ENCODE results near the gene PIAS4.
"Not testable (repeated sequence)": the region's sequence is repeated elsewhere in the genome, so short reads cannot be mapped to it uniquely, and the experiment has no call there.

PIAS4 gene

DNA sequence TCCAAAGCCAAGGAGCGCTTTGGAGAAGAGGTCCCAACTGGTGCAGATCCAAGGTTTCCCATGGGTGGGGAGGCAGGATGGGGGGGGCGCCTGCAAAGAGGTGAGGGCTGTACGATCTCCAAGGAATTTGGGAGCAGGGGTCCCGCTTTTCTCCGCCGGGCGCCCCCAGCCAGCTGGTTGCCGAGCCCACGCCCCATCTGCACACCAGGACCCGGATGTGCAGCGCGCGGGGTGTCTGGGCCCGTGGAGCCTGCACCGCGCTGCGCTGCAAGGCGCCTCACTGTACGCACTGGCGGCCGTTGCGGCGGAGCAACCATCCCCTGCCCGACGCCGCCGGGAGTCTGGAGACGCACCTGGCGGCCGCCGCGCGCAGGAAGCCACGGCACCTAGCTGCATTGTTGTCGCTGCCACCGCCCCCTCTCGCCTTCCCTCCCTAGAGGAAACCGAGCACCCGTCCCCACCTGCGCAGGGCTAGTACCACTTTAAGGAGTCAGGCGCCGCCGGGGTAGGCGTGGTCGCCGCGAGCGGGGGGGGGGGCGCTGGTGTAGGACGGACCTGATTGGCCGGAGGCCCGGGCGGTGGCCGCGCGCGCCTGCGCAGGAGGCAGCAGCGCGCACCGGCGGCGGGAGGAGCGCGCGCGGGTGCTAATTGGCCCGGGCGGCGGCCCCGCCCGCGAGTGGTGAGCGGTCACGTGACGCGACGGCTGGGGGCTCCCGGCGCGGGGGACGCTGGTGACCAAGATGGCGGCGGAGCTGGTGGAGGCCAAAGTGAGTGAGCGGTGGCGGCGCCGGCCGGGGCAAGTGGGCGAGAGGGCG lies at the start of gene PIAS4:
Gene PIAS4, plus strand, starts transcription at position 716 of the 815 bp plus-strand sequence. Its CDS starts 25 bp downstream, at position 741.
- DNase-seq: peak; percentile 65

GRCh38 chr19:3958836-3959765 lies 48.4 kb upstream of the PIAS4 start:
- DNase-seq: no peak

- no peak for DNase-seq
Observed at GRCh38 chr19:3959766-3960131, 47.8 kb upstream of the PIAS4 start.

DNA sequence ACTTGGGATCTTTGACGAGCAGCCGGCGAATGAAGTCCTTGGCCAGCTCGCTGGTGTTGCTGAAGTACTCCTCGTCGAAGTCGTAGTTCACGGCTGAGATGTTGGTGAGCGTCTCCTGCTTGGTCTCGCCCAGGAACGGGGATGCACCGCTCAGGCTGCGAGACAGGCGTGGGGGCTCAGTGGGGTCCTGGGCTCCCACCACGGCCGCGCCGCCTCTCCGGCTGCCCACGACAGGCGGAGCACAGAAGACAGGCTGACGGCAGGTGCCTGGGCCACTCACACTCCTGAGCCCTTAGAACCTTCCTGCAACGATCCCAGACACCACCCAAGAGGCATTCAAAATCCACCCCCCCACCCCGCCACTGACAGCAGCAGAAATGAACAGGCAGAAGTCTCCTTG lies 46.5 kb upstream of the PIAS4 start:
- no peak for DNase-seq

GRCh38 chr19:3963458-3964255 lies 43.9 kb upstream of the PIAS4 start:
- no peak for DNase-seq

GRCh38 chr19:3964256-3965194 lies 43.0 kb upstream of the PIAS4 start:
- DNase-seq: no peak

DNA sequence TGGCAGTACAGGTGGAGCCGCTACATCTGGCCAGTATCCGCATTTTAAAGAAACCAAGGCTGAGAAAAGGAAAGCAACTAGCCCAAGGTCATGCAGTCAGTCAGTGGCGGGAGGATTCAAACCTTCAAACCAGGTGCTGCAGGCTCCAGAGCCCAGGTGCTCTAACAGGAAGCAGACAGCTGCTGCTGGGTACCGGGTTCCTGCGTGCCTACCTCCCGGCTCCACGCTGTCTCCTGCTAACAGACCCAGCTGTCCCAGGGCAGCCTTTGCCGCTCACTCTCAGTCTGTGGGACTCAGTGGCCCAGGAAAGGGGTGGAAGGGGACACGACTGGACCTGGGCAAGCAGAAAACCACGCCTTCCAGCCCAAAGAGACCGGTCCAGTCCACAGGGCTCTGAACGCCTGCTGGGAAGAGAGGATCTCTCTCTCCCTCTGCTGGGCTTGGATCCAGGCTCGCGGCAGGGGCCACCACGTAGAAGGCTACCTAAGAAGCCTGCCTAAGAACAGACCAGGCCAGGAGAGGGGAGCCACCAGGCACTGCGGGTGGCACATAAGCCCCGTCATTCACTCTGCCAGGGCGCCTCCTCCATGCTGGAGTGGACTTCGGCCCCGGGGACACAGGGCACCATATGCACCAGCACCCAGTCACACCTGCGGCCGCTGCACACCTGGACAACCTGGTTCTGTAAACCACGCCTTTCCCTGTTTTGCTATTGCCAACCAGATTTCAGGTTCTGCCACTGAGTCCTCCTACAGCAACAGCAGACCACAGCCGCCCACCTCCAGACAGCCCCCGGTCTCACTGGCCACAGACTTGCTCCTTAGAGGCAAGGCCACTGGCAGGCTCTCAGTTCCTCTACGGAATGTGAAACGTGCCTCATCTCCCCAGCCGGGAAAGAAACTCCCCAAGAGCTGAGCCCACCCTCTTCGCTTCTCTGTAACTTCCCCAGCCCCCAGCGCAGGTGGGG lies 41.2 kb upstream of the PIAS4 start:
- no peak for DNase-seq

- DNase-seq: not testable (repeated sequence)
Observed at GRCh38 chr19:3967983-3968382, 39.6 kb upstream of the PIAS4 start.

DNA sequence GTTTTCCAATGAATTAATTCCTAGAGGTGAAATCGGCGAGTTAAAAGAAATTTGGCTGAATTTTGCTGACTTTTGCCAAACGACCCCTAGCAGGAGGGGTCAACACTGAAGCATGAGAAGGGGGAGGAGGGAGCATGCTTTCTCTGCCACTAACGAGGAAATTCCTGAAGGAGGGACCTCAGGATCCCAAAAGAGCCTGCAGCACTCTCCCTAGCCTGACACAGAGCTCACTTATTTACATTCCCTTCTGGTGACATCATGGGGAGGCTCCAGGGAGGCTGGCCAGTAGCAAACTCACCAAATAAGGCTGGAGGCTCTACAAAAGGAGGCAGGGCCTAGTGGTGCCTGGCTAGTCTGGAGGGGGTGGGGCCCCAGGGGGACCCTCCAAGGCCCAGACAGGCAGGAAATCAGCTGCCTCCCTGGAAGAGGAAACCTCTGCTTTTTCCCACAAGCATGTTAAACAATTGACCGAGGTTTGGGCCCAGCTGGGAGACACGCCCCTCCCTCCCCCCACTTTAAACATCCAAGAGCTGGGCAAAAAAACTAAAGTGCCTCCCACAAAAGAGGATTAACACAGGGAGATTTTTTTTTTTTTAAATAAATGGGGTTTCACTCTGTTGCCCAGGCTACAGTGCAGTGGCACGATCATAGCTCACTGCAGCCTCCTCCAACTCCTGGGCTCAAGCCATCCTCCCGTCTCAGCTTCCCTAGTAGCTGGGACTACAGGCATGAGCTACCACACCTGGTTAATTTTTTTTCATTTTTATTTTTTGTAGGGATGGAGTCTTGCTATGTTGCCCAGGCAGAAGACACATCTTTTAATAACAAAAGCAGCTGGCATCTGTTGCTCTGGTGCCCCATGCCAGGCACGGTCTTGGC lies 38.7 kb upstream of the PIAS4 start:
- no peak for DNase-seq

- no peak for DNase-seq
Observed at GRCh38 chr19:3969435-3970312, 37.9 kb upstream of the PIAS4 start.

GRCh38 chr19:3970313-3970807 lies 37.2 kb upstream of the PIAS4 start:
- DNase-seq: no peak

- peak; percentile 83 for DNase-seq
Observed at GRCh38 chr19:3970808-3971598, 36.5 kb upstream of the PIAS4 start, which contains the start of gene DAPK3. Gene DAPK3, minus strand, starts transcription at chr19:3971099. Its CDS starts 1,364 bp downstream, at chr19:3969735.

GRCh38 chr19:3975144-3975543 lies 32.4 kb upstream of the PIAS4 start:
- DNase-seq: no peak

GRCh38 chr19:3975637-3976087 lies 31.9 kb upstream of the PIAS4 start:
- no peak for DNase-seq

DNA sequence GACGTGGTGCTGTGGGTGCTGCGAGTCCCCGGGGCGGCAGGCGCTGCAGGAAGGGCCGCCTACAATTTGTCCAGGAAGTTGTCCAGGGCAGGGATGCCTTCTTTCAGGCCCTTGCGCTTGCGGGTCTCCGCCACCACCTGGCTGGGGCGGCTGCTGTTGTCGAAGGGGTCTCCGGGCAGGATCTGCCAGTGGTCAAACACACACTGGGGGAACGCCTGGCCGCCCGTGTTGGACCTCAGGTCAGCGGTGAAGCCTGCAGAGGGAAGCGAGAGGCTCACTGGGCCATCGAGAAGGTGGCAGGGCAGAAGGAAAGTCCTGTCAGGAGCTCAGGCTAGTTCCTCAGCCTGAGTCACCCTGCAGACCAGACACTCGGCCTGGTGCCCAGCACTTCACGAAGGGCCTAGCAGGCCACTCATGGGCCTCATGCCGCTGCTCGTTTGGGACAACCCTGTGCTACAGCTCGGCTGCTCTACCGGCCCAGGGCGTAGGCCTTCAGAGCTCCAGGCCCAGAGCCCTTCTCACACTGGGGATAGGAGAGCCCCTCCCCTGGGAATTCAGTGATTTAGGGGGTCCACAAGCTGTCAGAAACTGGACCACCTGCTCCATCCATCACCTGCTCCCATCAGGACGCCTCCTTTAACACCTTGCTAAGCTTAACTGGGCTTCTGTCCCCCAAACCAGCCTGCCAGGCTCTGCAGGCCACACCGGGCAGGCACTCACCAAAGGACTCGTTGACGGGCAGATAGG lies 30.9 kb upstream of the PIAS4 start:
- no peak for DNase-seq
